GM06990 (cell line): ENCODE measurements around the gene EVPL.

Source experiments
- DNase-seq: peaks from one replicate; pipeline ENCODE4 v3.0.0-alpha.2; 2011; ENCODE audit not compliant: insufficient read length; ENCODE audit errors: extremely low read depth
- H3K27me3 ChIP-seq: replicated peaks from 2 replicates; pipeline ENCODE4 v1.6.0; 2011; ENCODE audit warnings: low read length; ENCODE audit not compliant: control insufficient read depth, insufficient read depth
- H3K36me3 ChIP-seq: 2 replicates; pipeline ENCODE4 v1.5.1; 2011; ENCODE audit warnings: low read length; ENCODE audit not compliant: control insufficient read depth, insufficient read depth
- H3K4me3 ChIP-seq: replicated peaks from 2 replicates; pipeline ENCODE4 v1.5.1; 2011; ENCODE audit warnings: low read depth, mild to moderate bottlenecking, control low read depth, low read length
- TF ChIP-seq, protein P1 (sequence below): IDR thresholded peaks from 2 replicates; pipeline ENCODE4 v1.5.1; 2011; ENCODE audit warnings: low read length, control low read depth, mild to moderate bottlenecking, inconsistent platforms; ENCODE audit not compliant: insufficient read depth, poor library complexity, severe bottlenecking

Gene EVPL

DNA sequence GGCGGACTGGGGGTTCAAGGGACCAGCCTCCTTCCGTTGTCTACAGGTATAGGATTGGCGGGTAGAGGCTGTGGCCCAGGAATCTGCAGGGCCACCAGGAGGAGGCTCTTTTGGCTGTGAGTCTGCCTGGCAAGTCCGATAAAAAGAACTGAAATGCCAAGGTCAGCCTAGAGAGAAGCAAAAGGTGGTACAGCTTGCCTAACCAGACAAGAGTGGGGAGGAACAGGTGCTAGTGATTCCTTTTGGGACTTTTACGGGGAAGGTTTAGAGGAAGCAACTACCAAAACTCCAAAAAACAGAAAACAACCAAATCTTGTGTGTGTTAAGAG, 5.6 kb upstream of the EVPL start:
- Histone ChIP-seq H3K4me3 (no peak overlapping the region), H3K36me3 (no peaks in the 10 kb centered on the region), H3K27me3 (no peaks in the 10 kb centered on the region)
- DNase-seq: no peak
- TF ChIP-seq, protein P1, sequence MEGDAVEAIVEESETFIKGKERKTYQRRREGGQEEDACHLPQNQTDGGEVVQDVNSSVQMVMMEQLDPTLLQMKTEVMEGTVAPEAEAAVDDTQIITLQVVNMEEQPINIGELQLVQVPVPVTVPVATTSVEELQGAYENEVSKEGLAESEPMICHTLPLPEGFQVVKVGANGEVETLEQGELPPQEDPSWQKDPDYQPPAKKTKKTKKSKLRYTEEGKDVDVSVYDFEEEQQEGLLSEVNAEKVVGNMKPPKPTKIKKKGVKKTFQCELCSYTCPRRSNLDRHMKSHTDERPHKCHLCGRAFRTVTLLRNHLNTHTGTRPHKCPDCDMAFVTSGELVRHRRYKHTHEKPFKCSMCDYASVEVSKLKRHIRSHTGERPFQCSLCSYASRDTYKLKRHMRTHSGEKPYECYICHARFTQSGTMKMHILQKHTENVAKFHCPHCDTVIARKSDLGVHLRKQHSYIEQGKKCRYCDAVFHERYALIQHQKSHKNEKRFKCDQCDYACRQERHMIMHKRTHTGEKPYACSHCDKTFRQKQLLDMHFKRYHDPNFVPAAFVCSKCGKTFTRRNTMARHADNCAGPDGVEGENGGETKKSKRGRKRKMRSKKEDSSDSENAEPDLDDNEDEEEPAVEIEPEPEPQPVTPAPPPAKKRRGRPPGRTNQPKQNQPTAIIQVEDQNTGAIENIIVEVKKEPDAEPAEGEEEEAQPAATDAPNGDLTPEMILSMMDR: no peak

DNA sequence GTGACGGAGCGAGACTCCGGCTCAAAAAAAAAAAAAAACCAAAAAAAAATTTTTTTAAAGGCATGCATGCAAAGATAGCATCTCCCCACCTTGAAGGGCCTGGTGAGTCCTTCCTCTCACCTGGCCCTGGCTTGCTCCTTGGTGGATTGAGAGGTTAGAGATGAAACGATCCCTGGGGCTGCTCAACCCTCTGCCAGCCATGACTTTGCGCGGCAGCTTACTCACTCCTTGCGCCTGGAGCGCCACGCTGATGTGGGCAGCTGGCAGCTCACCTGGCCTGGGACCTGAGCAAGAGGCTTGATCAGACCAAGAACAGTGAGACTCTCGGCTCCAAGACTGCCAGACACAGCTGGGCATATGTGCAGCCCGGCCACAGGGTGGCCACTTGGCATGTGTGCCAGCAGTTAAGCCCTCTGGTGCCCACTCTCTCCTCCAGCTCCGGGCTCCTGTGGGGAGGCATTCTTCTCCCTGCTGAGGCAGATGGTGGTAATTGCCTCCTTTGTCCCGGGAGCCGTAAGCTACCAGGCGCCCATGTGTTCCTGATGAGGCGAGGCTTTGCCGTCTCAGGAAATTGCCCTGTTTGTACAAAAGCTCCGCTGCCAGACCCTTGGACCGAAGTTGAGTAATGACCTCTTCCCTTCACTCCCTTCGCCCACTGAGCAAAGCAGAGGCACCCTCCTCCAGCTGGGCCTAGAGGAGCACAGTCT, 5.1 kb upstream of the EVPL start:
- Histone ChIP-seq H3K36me3 (no peaks in the 10 kb centered on the region), H3K4me3 (no peak overlapping the region), H3K27me3 (no peaks in the 10 kb centered on the region)
- TF ChIP-seq, protein P1: no peak
- DNase-seq: no peak

- Histone ChIP-seq H3K27me3 (no peaks in the 10 kb centered on the region; the same call in 1 of the 2 replicates), H3K4me3 (no peak overlapping the region)
These were observed 370 bp downstream of the EVPL start for GRCh38 chr17:76026714-76027158.

GRCh38 chr17:76025294-76025693, 1.8 kb downstream of the EVPL start:
- Histone ChIP-seq H3K4me3 (no peak overlapping the region), H3K36me3 (no peaks in the 10 kb centered on the region), H3K27me3 (no peaks in the 10 kb centered on the region; the same call in 1 of the 2 replicates)
- no peak for DNase-seq
- TF ChIP-seq, protein P1: no peak

More at GRCh38 chr17:76026714-76027158, 370 bp downstream of the EVPL start:
- TF ChIP-seq, protein P1: no peak
- no peaks in the 10 kb centered on the region for H3K36me3 ChIP-seq
- DNase-seq: no peak

- Histone ChIP-seq H3K27me3 (no peaks in the 10 kb centered on the region; the same call in 1 of the 2 replicates), H3K36me3 (no peaks in the 10 kb centered on the region), H3K4me3 (no peak overlapping the region)
- DNase-seq: no peak
- TF ChIP-seq, protein P1: no peak
These were observed 2.8 kb downstream of the EVPL start for GRCh38 chr17:76024353-76024752.

DNA sequence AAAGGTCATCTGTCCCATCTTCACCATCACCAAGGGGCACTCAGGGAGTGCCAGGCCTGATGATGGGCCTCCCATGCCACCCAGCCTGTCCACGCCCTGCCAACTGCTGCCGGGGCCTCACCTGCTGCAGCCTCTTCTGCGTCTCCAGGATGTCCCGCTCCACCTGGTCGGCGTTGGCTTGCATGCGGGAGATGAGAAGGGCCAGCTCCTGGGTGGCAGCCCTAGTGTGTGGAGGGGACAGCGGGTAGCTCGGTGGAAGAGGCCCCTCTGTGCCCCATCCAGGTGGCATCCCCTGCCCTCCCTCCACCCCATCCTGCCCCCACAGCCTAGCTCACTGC, 3.2 kb downstream of the EVPL start:
- no peaks in the 10 kb centered on the region for H3K36me3 ChIP-seq
- no peaks in the 10 kb centered on the region; the same call in 1 of the 2 replicates for H3K27me3 ChIP-seq
- TF ChIP-seq, protein P1: no peak
- DNase-seq: no peak
- H3K4me3 ChIP-seq: no peak overlapping the region
